DMS79 (cell line): ENCODE results near the gene CPM.
"Not testable (repeated sequence)": the region's sequence is repeated elsewhere in the genome, so short reads cannot be mapped to it uniquely, and the experiment has no call there.

Experiments used
- DNase-seq: peaks from one replicate; lab custom pipeline; 2025; lab: John Stamatoyannopoulos, UW

The CPM gene

DNA sequence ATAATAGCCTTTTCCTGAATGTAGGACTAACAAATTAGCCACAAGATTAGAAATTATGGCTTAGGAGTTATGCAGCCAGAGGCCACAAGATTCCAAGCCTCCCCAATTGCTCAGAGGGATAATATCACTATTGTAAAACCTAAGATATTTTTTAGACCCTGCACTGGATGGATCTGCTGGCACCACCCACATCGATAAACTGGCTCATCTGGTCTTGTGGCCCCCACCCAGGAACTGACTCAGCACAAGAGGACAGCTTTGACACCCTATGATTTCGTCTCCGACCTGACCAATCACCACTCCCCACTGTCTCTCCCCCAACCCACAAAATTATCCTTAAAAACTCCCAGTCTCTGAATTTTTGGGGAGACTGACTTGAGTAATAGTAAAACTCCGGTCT is 54.7 kb downstream of the CPM start:
- DNase-seq = no peak

DNA sequence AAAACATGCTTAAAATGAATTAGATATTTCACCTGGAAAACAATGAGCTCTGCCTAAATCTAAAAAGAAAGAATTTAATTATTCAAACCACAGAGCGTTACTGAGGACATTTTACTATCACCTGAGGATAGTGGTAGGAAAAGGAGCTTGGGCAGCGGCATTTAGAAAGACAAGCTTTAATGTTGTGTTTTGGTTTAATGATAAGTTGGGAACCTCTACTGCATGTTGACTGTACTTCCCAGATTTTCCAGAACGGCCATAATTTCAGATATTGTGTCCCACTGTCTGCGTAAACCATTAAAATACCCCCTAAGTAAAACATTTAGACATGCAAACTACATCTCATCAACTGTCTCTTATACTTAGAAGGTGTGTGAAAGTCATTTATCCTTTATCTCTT is 55.4 kb downstream of the CPM start:
- DNase-seq = no peak

DNA sequence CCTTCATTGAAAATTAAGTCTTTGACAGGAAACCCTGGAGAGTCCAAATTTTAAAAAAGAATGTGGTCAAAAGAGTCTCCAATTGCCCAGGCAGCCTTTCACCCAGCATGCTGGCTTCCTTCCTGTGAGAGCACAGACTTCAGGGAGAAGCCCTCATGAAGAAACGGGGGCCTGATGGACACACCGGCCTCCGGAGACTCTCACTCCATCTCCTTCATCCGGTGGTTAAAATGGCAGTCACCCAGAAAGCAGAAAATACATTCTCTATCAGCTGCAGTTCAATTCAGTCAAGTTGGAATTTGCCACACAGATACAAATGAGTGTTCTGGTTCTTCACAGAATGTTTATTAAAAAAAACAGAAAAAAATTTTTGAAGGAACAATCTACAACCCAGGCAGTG is 56.5 kb downstream of the CPM start:
- DNase-seq = no peak

- no peak for DNase-seq
Observed at GRCh38 chr12:68873316-68873715, 59.7 kb downstream of the CPM start.

GRCh38 chr12:68871921-68872320 is 61.0 kb downstream of the CPM start:
- DNase-seq = no peak

DNA sequence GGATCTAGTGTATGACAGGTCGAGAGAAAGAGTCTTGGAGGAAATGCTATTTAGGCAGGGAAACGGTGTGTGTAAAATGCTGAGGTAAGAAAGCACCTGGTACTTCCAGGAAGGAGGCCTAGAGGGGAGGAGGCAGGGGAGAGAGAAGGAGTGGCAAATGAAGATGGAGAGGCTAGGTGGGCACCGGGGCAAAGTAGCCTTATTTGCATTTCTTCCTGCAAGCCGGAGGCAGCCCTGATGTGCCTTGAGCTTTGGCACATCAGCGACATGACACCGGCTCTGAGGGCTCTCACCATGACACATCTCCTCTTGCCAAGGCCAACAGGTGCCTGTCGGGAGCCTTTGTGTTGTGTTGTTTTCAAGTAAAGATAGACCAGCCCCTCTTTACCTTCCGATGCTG is 61.6 kb downstream of the CPM start:
- DNase-seq = no peak

GRCh38 chr12:68870443-68870842 is 62.5 kb downstream of the CPM start:
- DNase-seq = no peak

DNA sequence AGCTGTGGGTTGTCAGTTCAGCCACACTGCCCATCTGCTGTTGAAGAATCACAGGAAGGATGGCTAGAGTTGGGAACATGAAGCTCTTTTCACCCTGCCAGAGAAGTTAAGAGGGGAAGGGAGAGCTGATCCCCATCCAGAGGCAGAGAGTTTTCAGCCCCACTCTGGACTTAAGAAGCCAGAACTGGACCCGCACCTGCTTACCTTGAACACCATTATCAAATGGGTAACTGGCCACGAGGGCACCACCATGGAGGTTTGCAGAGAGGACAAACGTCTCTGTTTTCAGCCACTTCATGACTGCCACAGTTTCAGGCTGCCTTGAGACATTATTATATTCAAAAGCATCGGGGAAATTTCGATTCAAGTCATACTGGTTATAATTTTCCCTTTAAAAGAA is 63.0 kb downstream of the CPM start:
- no peak for DNase-seq

DNA sequence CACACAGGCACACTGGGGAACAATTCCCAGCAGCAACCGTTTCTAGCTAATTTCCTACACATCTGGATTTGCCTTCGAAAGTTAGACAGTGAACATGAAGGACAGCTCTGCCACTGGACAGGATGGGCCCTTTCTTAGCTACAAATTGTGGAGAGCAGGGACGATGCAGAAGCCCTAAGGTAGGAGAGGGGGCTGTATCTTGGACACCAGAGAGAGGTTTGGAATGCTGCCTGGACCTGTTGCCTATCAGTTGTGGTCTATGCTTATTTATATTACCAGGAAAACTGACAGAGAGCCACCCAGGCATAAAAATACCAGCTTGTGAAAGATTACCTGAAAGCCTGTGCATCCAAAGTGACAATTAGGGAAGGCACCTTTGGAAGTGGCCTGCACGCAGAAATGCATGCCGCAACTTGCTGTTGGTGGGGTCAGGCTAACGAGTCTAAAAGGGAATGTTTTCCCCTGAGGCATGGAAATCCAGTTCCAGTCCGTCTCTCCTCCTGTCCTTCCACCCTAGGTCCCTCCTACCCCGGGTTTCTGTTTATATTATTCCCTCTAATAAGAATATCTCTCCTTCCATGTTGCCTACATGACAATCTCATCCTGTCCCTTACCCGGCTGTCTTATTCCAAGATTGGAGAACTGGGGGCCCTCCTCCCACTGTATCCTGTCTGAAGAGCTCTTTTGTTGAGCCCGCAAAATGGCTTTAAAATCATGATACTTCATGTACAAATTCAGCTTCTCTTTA is 64.8 kb downstream of the CPM start:
- DNase-seq = no peak

DNA sequence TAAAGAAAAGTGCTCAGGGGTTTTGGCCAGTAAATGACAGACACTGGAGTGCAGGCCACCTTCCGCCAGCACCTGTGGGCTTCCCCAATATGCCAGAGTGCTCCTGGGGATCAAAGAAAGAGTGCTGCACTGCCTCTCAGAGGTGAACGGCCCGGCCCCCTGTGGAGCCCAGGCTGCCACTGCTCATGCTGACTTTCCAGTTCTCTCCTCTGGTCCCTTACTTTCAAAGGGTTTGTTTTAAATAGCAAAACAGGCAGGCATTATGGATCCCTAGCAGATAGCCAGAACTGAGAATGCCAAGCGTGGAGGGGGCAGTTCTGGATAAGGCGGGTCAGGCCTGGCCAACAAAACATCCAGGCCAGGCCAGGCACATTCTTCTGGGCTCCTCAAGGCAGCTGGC is 65.4 kb downstream of the CPM start:
- DNase-seq = no peak

DNA sequence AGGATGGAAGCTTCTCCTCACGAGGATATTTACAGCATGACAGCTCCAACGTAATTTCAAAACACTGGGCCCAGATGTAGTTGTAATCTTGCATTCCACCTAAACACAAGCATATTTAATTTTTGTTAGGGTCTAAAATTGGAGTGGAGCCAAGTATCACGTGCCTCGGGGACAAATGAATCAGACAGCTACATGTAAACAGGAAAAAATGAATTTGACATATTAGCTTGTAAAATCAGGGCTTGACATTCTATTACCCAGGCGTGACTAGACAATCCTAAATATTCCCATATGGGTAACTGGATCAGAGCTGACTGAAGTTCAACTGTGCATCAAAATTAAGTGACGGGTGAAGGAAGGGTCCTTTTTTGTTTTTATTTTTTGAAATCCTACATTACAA is 66.0 kb downstream of the CPM start:
- no peak for DNase-seq

GRCh38 chr12:68865399-68866164 is 67.4 kb downstream of the CPM start:
- DNase-seq = no peak

DNA sequence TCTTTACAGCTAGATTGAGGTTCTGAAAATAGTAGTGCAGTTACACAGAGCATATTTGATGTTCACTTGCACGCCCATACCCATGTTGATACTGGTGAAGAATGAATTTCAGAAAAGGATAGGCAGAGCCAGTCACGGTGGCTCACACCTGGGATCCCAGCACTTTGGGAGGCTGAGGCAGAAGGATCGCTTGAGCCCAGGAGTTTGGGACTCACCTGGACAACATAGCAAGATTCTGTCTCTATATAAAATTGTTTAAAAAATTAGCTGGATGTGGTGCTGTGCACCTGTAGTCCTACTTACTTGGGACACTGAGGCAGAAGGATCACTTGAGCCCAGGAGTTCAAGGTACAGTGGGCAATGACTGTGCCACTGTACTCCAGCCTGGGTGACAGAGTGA is 68.4 kb downstream of the CPM start:
- no peak for DNase-seq

- not testable (repeated sequence) for DNase-seq
Observed at GRCh38 chr12:68863886-68864454, 69.0 kb downstream of the CPM start.

- no peak for DNase-seq
Observed at GRCh38 chr12:68863109-68863770, 69.7 kb downstream of the CPM start.

- DNase-seq = no peak
Observed at GRCh38 chr12:68861890-68862289, 71.1 kb downstream of the CPM start.

GRCh38 chr12:68856510-68856909 is 76.5 kb downstream of the CPM start:
- DNase-seq = no peak

DNA sequence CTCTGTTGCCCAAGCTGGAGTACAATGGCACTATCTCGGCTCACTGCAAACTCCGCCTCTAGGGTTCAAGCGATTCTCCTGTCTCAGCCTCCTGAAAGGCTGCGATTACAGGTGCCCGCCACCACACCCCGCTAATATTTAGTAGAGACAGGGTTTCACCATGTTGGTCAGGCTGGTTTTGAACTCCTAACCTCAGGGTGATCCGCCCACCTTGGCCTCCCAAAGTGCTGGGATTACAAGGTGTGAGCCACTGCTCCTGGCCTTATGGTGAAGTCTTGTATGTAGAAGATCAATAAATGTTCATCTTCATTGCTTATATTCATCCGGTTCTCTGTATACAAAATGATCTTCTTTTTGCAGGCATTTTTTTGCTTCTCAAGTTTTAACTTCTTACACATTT is 77.2 kb downstream of the CPM start:
- DNase-seq = no peak

DNA sequence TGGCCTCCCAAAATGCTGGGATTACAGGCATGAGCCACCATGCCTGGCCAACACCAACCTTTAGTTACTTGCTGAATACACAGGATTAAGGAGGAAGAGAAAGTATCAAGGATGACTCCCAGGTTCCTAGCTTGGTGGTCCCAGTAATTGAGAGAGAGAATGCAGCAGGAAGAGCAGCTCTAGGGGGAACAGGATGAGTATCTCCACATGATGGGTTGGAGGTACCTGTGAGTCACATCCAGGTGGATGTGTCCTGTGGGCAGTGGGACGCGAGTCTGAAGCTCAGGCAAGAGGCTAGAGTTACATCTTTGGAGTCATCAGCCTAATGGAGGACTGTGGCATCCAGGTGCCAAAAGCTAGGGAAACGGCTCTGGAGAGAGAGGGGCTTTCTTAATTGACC is 77.9 kb downstream of the CPM start:
- no peak for DNase-seq

GRCh38 chr12:68854554-68854953 is 78.4 kb downstream of the CPM start:
- DNase-seq = no peak

DNA sequence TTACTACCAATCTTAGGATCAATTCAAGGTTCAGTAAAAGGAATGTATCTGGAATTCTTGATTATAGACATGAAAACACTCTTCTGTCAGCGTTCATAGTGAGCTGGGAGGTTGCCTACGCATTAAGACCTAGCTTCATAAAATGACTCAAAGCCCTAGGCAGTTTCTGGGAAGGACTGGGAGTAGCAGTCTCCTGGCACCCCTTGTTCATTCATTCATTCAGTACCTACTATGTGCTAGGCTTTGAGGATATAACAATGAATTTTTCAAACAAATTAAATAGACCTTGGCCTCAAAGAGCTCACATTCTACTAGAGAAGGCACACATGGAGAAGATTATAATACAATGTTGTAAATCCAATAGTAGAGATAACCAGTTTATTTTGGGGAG is 78.9 kb downstream of the CPM start:
- DNase-seq = no peak

GRCh38 chr12:68853396-68854077 is 79.4 kb downstream of the CPM start:
- no peak for DNase-seq
